Gastrocnemius medialis (tissue), 4 donors: ENCODE data around the gene TSPAN14. TPM values are rescaled to one million over a fixed set of nuclear protein-coding genes. Genes with fewer than 3 reads are reported as not detected.

Source experiments
- ATAC-seq, 2 donors: fragments of 150-250 bp; one replicate each; pipeline ENCODE4 v1.9.1; 2016
- DNase-seq, 2 donors: peaks; one replicate each; pipeline ENCODE4 v3.0.0-alpha.2; 2019
- H3K27ac ChIP-seq, 4 donors: fragments of 200-600 bp; sonication (generic); 1 replicate in 1 of 4; 2 replicates in 3 of 4; pipeline ENCODE4 v1.5.1; 2016 to 2018; ENCODE audit warnings: mild to moderate bottlenecking in 2 of 4, moderate library complexity in 1 of 4
- H3K27me3 ChIP-seq, 3 donors: fragments of 200-600 bp; sonication (generic) in 2 of 3; 1 replicate in 1 of 3; 2 replicates in 2 of 3; pipeline versions ENCODE4 v1.5.1 to v1.6.0; 2016 to 2019; ENCODE audit warnings: mild to moderate bottlenecking in 1 of 3, moderate library complexity in 1 of 3
- H3K36me3 ChIP-seq, 2 donors: fragments of 200-600 bp; sonication (generic) in 1 of 2; one replicate each; pipeline ENCODE4 v1.5.1; 2017 to 2018
- H3K4me1 ChIP-seq, 2 donors: fragments of 200-600 bp; sonication (generic) in 1 of 2; one replicate each; pipeline ENCODE4 v1.5.1; 2016 to 2017; ENCODE audit warnings: mild to moderate bottlenecking in 2 of 2
- H3K4me3 ChIP-seq, 4 donors: fragments of 200-600 bp; sonication (generic) in 3 of 4; 1 replicate in 1 of 4; 2 replicates in 3 of 4; pipeline ENCODE4 v1.5.1; 2016 to 2019; ENCODE audit warnings: mild to moderate bottlenecking in 2 of 4
- H3K9me3 ChIP-seq, 3 donors: fragments of 200-600 bp; sonication (generic) in 2 of 3; 1 replicate in 1 of 3; 2 replicates in 2 of 3; pipeline ENCODE4 v1.5.1; 2016 to 2019
- POLR2A ChIP-seq, 2 donors: fragments of 450-650 bp; IDR thresholded peaks; one replicate each; pipeline ENCODE4 v1.6.1; 2017; ENCODE audit warnings: antibody characterized with exemption in 2 of 2, mild to moderate bottlenecking in 2 of 2, moderate library complexity in 2 of 2
- in situ Hi-C, 4 donors: fragments of 200-750 bp; cut with MboI; loops; one replicate each; pipeline versions ENCODE4 v1.15.0 to v1.8.0; 2017; ENCODE audit warnings: low sequenced_read_pairs in 4 of 4
- intact Hi-C: fragments of 100-400 bp; cut with DNase I; formaldehyde crosslinking; loops from one replicate; pipeline ENCODE4 v1.15.1; 2023; ENCODE audit warnings: low total_unique reads
- total RNA-seq, 4 donors: library from RNA; depleted of rRNA; stranded (reverse); fragments of >200 nt; gene quantifications; one replicate each; pipeline versions ENCODE4 v1.1.0 to v1.2.3, GENCODE V29; 2016
- TF ChIP-seq, protein P1 (sequence below), 5 experiments: fragments of 450-650 bp in 3 of 5; fragments of 200-600 bp in 2 of 5; sonication (generic) in 2 of 5; IDR thresholded peaks in 4 of 5; conservative IDR thresholded peaks in 1 of 5; 1 replicate in 4 of 5; 2 replicates in 1 of 5; pipeline ENCODE4 v1.5.1; 2016 to 2019; ENCODE audit warnings: antibody characterized with exemption in 5 of 5, mild to moderate bottlenecking in 3 of 5, moderate library complexity in 3 of 5

The TSPAN14 gene
- total RNA-seq, 4 donors from 2014 or later, result 22.6 to 29.3 (median 26.9) TPM

DNA sequence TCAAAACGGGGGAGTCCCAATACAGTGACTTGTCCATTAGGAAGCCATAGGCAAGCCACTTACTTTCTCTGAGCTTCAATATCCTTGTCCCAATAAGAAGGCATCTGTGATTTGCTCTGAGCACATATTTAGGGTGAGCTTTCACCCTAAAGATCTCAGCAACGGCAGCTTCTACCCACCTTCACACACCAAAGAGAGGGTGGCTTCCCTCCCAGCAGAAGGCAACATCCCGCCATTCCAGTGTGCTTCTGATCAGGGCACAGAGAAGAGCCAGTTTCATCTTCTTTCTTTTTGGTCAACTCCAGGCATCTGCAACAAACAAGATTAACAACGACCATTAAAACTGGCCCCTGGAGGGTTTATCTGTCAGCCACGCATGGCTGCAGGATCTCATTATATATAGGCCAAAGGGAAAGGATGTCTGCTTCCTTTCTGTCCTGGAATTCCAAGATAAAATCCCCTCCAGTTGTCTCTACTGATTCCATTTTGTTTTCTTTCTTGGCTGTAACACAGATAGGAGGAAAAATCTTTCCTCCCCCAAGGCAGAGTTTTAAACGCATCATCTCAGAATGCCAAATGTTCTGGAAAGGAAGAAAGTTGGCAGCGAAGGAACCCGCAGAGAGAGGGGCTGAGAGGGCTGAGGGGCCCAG lies 83.1 kb downstream of the TSPAN14 start:
- no peak for TF ChIP-seq POLR2A (IDR thresholded peaks at IDR 0.05)
- TF ChIP-seq, protein P1, sequence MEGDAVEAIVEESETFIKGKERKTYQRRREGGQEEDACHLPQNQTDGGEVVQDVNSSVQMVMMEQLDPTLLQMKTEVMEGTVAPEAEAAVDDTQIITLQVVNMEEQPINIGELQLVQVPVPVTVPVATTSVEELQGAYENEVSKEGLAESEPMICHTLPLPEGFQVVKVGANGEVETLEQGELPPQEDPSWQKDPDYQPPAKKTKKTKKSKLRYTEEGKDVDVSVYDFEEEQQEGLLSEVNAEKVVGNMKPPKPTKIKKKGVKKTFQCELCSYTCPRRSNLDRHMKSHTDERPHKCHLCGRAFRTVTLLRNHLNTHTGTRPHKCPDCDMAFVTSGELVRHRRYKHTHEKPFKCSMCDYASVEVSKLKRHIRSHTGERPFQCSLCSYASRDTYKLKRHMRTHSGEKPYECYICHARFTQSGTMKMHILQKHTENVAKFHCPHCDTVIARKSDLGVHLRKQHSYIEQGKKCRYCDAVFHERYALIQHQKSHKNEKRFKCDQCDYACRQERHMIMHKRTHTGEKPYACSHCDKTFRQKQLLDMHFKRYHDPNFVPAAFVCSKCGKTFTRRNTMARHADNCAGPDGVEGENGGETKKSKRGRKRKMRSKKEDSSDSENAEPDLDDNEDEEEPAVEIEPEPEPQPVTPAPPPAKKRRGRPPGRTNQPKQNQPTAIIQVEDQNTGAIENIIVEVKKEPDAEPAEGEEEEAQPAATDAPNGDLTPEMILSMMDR (IDR thresholded peaks at IDR 0.05 in 4 of 5, conservative IDR thresholded peaks at IDR 0.05 in 1 of 5), result no peak
- H3K9me3 ChIP-seq, result no peaks in the 10 kb centered on the region
- ATAC-seq, result no peak
- H3K36me3 ChIP-seq, result no peaks in the 10 kb centered on the region
- H3K4me3 ChIP-seq, result no peak overlapping the region
- DNase-seq, result no peak
- in situ Hi-C loops, result no loop called here
- intact Hi-C loops, result no loop called here
- no peak overlapping the region for H3K27ac ChIP-seq
- no peaks in the 10 kb centered on the region for H3K27me3 ChIP-seq
- no peaks in the 10 kb centered on the region for H3K4me1 ChIP-seq

DNA sequence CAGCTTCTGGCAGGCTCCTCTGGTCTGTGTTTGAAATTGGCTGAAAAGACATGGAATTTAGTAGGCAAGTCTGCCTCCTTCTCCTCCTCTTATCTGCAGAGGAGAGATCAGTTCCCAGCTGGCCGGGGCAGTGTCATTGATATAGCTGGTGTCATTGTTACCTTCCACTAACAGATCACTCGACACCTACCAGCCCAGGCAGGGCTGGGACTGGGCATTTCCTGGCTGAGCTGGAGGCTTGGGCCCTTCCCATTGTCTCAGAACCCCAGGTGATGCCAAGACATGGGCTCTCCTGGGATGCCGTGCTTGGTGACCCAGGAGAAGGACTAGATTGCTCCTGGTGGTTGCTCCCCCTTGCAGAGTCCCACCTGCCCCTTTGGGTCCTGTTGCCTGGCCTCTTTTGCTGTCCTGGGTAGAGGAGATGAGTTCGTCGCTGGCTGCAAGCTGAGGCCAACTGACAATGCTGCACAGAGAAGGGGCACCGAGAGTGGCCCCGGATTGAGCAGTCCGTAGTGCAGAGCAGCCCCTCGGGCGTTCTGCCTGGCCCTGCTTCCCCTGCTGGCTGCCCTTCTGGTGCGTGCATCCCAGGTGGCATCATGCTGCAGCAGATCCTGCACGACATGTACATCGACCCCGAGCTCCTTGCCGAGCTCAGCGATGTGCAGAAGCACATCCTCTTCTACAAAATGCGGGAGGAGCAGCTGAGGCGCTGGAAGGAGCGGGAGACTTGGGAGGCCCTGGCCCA lies 83.8 kb downstream of the TSPAN14 start, which contains the start of gene SH2D4B:
Gene SH2D4B, plus strand, starts transcription at position 167 of the 745 bp plus-strand sequence. Its CDS starts 430 bp downstream, at position 597.
- no peak within 1 kb of the TSS for H3K27ac ChIP-seq

DNA sequence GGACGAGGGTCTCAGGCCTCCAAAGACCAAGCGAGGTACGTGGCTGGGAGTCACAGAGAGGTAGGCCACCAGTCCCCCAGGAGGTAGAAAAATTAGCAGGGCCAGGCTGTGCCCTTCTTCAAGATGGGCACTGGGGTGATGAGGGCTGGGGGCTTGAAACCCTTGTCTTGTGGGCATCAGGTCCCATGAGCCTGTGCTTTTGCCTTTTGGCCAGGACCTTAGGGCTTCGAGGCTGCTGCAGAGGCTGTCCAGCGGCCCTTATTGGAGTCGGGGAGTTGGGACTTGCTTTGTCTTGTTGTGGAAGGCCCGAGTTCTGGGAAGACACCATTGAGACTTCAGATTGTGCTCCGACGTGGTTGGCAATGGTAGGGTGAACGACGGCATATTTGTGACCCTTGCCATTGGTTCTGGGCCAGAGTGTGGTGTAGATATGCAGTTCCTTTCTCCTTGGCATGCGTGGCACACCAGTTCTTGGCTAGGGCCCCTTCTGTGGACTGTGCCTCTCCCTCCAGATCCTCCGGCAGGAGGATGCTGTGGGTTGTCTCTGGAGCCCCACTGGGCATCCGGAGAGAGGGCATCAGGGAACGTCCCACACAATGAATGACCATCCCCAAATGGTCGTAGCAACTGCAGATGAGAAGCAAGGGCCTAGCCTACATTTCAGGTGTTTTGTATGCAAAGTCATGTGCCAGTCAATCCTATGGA lies 84.5 kb downstream of the TSPAN14 start:
- DNase-seq, result no peak
- intact Hi-C loops (no loop called here), in situ Hi-C loops (no loop called here)
- Histone ChIP-seq H3K27ac (no peak overlapping the region), H3K36me3 (no peaks in the 10 kb centered on the region), H3K27me3 (no peaks in the 10 kb centered on the region), H3K4me1 (no peaks in the 10 kb centered on the region), H3K9me3 (no peaks in the 10 kb centered on the region), H3K4me3 (no peak overlapping the region)
- ATAC-seq, result no peak
- TF ChIP-seq POLR2A (IDR thresholded peaks at IDR 0.05), result no peak
- TF ChIP-seq, protein P1 (IDR thresholded peaks at IDR 0.05 in 4 of 5, conservative IDR thresholded peaks at IDR 0.05 in 1 of 5), result no peak

More for the DNA sequence above, 83.8 kb downstream of the TSPAN14 start, which contains the start of gene SH2D4B:
- DNase-seq (no peak), ATAC-seq (no peak)
- no peaks in the 10 kb centered on the region for H3K36me3 ChIP-seq
- intact Hi-C loops (no loop called here), in situ Hi-C loops (no loop called here)
- H3K4me1 ChIP-seq, result no peaks in the 10 kb centered on the region
- no peaks in the 10 kb centered on the region for H3K27me3 ChIP-seq
- no peak within 1 kb of the TSS for H3K4me3 ChIP-seq
- TF ChIP-seq, protein P1 (IDR thresholded peaks at IDR 0.05 in 4 of 5, conservative IDR thresholded peaks at IDR 0.05 in 1 of 5), result no peak
- TF ChIP-seq POLR2A (IDR thresholded peaks at IDR 0.05), result no peak
- H3K9me3 ChIP-seq, result no peaks in the 10 kb centered on the region

DNA sequence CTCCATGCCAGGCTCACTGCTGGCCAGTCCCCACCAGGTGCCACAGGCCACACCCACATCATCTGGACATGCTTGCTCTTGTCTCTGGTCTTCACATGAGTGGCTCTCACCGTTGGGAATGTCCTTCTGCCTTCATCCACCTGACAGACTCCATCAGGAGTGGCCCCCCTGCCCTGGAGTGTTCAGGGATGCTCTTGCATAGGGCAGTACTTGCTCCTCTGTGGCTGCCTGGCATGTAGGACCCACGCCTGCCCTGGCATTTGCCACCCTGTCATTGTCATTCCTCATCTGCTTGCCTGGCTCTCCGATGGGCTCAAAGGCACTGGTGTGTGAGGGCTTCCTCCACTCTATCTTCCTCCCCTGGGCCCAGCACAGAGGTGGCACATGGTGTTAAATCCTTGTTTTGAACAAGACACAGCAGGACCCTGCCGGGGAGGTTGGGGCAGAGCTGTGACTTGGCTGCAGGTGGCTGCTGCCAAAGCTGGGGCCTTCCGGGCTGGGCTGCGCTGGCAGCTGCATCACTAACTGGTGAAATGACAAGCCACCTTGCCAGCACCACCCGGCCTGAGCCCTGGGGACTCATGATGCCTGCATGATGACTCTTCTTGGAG lies 85.4 kb downstream of the TSPAN14 start:
- no peak for DNase-seq
- no peaks in the 10 kb centered on the region for H3K4me1 ChIP-seq
- no peak for ATAC-seq
- H3K4me3 ChIP-seq, result no peak overlapping the region
- no peaks in the 10 kb centered on the region for H3K36me3 ChIP-seq
- no peak overlapping the region for H3K27ac ChIP-seq
- TF ChIP-seq, protein P1 (IDR thresholded peaks at IDR 0.05 in 4 of 5, conservative IDR thresholded peaks at IDR 0.05 in 1 of 5), result no peak
- TF ChIP-seq POLR2A (IDR thresholded peaks at IDR 0.05), result no peak
- H3K9me3 ChIP-seq, result no peaks in the 10 kb centered on the region
- intact Hi-C loops, result no loop called here
- in situ Hi-C loops, result no loop called here
- H3K27me3 ChIP-seq, result no peaks in the 10 kb centered on the region
